Measurements from ENCODE around the gene PLS1.
"Not testable (repeated sequence)": the region's sequence is repeated elsewhere in the genome, so short reads cannot be mapped to it uniquely, and the experiment has no call there.

PLS1 gene

DNA sequence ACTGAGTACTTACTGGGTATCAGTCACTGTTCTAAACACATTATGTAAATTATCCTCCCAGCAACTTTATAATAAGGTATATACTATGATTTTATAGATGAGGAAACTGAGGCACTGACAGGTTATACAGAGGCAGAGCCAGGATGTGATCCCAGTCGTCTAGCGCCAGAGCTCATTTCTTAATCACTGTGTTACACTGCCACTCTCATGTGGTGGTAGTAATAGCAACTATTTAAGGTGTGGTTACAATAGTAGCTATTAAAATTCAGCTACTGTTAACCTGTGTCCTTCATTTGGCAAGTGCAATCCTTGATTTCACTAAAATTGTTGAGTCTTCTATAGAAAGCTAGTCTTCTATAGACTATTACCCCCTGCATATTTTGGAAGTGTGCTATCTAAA is 84.5 kb downstream of the PLS1 start:
- in situ Hi-C loops (cut with HindIII; ENCODE audit: low sequenced_read_pairs) = no loop called here

DNA sequence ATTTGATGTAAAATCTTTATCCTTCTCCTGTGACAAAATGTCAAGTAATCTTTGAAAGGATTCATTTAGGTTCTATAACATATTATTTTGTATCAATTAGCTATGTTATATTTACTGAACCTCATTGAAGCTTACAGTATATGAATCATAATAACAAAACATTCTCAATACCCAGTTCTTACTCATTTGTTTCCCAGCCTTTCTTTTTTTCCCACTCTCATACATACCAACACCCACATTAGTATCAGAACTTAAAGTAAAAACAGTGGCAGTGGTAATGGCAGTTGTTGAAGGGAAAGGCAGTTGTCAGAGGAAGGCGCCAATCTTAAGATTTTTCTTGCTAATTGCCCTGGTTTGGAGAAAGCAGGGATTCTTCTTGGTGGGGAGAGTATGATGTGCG is 94.4 kb downstream of the PLS1 start:
- in situ Hi-C loops (cut with HindIII; ENCODE audit: low sequenced_read_pairs) = no loop called here

DNA sequence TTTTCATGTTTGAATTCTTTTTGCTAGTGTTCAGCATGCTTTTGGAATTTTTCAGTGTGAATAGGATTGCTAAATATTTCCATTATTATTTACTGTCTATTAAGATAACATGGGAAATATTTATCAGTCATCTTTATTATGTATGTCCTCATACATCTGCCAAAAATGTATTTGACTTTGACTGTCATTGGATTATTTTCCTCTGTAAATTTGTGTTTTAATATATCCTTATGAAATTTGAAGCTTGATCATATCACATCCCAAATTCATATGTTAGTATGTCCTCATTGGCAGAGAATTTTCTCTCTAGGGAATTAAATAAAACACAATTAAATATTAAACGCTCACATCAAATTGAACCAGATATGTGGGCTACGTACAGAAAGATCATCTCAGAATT is 95.3 kb downstream of the PLS1 start:
- in situ Hi-C loops (cut with HindIII; ENCODE audit: low sequenced_read_pairs) = no loop called here

DNA sequence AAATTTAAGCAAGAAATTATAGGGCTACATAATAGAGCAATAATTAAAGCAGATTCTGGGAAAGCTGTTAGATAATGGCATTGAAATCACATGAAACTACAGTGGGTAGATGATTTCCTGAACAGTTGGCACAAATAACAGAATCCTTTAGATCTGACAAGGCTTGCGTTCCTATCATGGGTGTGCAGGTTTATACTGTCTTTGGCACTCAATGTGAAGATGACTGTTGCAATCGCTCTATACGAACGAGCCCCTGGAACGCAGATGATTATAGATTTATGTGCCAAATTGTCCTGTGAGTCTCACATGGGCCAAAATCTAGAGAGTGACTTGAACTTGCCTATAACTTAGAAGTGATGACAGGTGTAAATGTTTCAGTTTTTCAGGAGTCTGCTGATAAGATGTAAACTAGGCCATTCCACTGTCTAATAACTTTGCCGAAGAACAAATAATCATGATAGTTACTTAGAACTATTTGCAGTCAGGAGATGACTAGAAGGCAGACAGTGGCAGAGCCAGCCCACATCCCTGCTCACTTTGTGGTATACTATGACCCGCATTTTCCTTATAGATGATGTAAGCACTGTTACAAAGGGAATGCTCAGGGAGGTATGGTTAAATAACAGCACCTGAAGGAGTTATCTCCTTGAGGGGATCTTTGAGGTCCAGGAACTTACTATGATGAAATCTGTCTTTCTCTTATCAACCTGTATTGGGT is 97.1 kb downstream of the PLS1 start:
- in situ Hi-C loops (cut with HindIII; ENCODE audit: low sequenced_read_pairs) = no loop called here

DNA sequence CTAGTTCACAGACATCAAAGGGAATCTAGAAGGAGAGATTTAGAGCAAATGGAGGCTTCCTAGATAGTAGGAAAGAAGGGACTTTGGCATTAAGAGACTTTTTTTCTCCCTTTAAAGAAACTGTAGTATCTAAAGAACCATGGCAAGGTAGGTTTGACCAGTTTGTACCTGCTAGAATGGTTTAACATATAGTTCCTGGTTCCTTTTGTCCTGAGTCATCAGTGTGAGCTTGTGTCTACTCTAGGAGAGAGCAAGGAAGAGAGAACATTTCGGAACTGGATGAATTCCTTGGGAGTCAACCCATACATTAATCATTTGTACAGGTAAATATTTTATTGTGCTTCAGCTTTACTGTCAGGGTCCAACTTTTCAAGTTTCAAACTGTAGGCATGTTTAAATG is 98.0 kb downstream of the PLS1 start:
- in situ Hi-C loops (cut with HindIII; ENCODE audit: low sequenced_read_pairs) = no loop called here

DNA sequence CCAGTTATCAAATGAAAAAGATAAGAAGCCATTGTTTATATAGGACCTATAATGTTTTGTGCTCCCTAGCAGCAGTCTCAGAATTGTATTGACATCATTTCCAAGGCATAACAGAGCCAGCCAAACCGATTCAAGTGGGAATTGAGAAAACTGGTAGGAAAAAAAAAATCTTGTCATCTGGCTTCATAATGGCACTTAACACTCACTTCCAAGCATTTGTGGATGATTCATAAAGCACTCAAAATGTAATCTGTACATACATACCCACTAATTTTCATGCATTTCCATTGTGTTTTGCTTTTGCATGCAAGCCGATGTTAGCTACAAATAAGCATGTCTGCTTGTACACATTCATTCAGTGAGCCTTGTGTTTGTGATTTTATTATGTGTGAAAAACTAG is 109.0 kb downstream of the PLS1 start:
- in situ Hi-C loops (cut with HindIII; ENCODE audit: low sequenced_read_pairs) = loop anchor here (5.0 kb wide), 2 partner anchors 37 to 107 kb away; no protein-coding TSS in a partner anchor

DNA sequence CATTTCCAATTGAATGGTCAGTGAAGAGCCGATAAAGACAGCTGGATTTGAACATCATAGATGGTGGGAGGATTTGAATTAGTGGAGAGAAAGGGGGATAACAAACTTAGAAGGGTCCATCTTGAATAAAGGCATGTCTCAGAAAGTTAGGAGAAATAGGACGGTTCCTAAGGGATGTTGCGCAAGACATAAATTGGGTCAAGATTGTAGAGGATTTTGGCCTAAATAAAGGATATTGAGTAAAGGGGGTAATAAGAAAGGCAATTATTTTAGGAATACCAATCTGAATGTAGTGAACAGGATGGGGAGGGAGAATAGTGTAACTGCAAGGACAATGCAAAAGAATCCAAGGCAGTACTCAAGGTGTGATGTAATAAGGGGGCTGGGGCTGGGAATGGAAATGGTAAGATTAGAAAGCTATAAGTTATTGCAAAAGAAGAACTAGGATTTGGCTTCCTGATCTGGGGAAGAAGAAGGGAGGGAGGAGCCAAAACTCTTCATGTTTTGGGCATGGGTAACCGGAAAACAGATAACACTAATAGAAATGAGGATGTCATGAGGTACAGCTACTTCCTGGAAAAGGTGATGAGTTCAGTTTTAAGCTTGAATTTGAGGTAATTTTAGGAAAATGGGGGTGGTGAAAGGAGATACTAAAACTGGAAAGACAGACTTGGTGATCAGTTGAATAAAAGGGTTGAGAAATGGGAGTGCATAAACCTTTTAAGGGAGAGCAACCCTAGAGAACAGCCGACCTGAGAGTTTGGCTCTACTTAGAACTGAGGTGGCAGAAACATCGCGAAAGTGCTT is 110.3 kb downstream of the PLS1 start:
- in situ Hi-C loops (cut with HindIII; ENCODE audit: low sequenced_read_pairs) = loop anchor here (5.0 kb wide), 2 partner anchors 36 to 106 kb away; no protein-coding TSS in a partner anchor

DNA sequence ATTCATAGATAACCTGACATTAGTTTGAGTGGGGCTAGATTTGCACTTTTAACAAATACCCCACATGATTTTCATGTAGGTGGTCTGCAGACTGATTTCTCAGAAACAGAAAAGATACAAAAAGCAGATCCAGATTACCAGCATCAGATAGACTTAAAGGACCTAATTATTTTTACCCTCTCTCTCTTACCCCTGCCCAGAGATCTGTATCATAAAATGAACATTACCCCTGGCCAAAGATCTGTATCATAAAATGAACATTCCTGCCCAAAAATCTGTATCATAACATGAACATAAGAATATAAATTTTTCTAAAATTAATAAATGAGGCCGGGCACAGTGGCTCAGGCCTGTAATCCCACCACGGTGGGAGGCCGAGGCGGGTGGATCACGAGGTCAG is 113.0 kb downstream of the PLS1 start:
- in situ Hi-C loops (cut with HindIII; ENCODE audit: low sequenced_read_pairs) = loop anchor here (5.0 kb wide), 2 partner anchors 33 to 103 kb away; no protein-coding TSS in a partner anchor

DNA sequence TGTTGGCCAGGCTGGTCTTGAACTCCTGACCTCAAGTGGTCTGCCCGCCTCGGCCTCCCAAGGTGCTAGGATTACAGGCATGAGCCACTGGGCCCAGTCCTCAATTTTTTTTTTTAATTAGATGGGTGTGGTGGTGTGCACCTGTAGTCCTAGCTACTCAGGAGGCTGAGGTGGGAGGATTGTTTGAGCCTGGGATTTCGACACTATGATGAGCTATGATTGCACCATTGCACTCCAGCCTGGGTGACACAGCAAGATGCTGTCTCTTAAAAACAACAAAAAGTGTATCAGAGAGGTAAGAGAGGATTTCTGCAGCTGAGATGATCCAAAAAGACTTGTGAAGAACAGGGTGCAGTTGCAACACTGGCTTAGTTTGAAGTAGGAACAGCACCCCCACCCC is 118.7 kb downstream of the PLS1 start:
- in situ Hi-C loops (cut with HindIII; ENCODE audit: low sequenced_read_pairs) = not testable (repeated sequence)

DNA sequence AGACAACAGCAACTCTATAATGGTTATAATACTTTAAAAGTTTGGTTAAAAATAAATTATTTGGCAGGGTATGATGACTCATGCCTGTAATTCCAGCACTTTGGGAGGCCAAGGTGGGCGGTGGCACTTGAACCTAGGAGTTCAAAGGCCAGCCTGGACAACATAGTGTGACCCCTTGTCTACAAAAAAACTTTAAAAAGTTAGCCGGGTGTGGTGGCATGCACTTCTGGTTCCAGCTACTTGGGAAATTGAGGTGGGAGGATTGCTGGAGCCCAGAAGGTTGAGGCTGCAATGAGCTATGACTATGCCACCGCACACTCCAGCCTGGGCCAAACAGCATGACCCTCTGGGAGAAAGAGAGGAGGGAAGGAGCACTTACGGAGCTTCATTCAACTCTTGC is 119.9 kb downstream of the PLS1 start:
- in situ Hi-C loops (cut with HindIII; ENCODE audit: low sequenced_read_pairs) = no loop called here

DNA sequence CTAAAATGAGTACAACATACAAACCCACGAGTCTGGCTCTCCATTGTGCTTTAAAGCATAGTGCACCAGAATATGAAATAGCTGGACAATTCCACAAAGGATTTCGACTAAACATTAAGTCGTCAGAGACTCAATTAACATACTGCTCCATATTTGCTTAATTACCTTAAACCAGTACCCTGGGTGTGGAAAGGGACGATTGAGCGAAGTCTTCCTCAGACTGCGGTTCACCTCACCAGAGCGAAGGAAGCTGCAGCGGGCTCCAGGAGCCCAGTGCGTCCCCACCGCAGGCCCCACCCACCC is 127.4 kb downstream of the PLS1 start:
- in situ Hi-C loops (cut with HindIII; ENCODE audit: low sequenced_read_pairs) = no loop called here

DNA sequence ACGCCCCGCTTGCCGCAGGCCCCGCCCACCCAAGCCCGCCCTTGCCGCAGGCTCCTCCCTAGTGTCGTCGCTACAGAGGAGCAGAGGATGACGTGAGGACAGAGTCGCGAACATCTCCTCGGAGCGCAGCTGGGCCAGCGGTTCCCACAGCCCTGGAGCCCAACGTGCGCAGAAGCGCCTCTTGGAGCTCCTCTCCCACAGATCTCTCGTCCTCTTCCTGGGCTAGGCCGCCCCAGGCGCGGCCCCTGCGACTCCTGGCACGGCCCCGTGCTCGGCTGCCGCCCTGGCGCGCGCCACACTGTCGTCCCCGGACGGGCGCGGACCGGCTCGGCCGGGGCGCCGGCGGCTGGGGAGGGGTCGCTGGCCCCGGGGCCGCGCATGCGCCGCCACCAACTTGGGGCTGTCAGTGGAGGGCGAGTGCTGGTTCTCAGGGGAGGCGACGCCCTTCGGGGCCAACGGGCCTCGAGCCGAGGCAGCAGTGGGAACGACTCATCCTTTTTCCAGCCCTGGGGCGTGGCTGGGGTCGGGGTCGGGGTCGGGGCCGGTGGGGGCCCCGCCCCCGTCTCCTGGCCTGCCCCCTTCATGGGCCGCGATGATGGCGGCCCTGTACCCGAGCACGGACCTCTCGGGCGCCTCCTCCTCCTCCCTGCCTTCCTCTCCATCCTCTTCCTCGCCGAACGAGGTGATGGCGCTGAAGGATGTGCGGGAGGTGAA is 127.9 kb downstream of the PLS1 start, which contains the start of gene TRPC1:
Gene TRPC1, plus strand, starts transcription at position 67 of the 714 bp plus-strand sequence. Its CDS starts 526 bp downstream, at position 593.
- in situ Hi-C loops (cut with HindIII; ENCODE audit: low sequenced_read_pairs) = no loop called here

DNA sequence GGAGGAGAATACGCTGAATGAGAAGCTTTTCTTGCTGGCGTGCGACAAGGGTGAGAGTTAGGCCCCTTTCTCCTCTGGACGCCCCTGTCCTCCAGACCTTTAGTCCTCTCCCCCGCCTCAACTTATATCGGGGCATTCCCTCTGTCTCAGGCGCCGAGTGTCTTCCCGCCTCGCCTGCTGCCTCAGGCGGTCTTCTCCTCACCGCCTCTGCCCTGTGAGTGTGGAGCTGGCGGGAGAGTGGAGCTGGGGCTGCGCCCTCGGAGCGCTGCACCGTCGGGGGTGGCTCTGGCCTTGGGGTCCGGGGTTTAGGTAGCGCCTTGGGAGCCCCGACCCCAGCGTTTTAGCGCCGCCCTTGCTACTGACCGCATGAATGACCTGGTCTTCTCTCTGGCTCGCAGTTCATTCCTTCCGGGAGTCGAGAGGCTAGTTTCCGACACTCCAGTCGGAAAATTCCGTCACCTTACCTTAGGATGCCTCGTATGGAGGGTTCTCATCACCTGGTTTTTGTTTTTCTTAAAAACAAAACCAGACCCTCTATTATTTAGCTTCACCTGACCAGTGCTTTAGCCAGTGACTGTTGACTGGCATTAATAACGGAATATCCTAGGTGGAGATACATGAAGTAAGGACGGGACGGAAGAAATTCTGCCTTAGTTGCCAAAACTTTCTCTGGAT is 128.6 kb downstream of the PLS1 start:
- in situ Hi-C loops (cut with HindIII; ENCODE audit: low sequenced_read_pairs) = no loop called here

DNA sequence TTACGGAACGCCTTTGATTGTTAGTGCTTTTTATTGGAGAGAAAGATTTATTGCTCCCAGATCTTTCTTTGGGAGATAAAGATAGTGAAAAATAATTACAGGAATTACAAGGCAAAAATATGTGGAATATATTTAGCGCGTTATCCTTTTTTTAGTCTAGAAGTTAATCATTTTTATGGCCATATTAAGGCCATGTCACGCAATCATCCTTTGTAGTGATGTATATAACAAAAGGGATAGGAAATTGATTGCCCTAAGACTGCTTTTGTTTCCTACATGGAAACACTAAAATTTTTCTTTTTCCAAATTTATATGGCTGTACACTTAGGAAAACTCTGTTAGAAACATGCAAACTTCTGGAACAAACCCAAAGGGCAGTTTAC is 129.2 kb downstream of the PLS1 start:
- in situ Hi-C loops (cut with HindIII; ENCODE audit: low sequenced_read_pairs) = no loop called here

DNA sequence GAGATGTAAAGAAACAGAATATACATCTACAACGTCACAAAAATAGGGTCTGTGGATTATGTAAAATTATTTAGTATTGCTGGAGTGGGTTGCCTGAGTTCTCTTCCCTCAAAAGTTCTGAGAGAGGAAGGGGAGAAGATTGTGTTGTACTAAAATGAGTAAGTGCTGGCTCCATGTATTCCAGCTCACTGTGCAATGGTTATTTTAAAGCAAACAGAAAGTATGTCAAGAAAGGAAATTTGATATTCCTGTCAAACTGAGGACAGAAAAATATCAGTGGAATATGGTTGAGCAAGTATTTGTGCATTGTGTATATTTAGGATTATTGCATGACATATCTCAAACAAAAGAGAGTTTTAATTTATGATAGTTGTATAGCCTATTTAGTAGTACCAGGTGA is 129.8 kb downstream of the PLS1 start:
- in situ Hi-C loops (cut with HindIII; ENCODE audit: low sequenced_read_pairs) = no loop called here

DNA sequence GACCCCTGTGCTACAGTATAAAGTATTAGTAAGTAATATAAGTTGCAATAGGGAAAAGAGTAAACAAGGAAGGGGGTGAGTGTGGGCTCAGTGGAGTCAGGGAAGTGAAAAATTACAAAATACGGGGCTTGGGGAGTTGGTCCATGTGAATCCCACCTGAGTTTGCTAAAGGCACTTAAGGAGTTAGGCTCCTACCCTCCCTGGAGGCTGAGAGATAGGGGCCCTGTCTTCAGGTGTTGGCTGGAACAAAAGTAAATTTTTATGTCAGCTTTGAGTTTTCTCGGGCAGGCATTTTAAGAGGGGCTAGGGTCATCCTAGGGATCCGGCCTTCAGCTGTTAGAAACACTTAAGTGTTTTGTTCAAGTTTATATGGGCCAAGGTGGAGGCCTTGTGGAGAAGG is 135.9 kb downstream of the PLS1 start:
- in situ Hi-C loops (cut with HindIII; ENCODE audit: low sequenced_read_pairs) = loop anchor here (5.0 kb wide), 1 partner anchor 70 kb away; no protein-coding TSS in a partner anchor

DNA sequence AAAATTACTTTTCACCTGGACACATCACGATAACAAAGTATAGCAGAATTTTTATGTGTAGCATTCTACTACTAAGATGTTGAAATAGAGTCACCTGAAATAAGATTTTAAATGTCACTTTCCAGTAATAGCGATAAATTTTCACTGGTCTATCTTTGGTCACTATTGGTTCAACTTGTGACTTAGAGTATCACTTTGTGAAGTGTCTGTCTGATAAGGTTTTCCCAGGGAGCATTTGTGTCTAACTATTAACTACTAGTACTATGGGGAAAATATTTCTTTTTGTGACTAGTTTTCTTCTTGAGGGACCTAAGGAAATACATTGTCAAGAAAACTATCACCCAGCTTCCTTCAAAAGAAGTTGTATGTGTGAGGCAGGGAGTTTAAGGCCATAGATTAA is 138.6 kb downstream of the PLS1 start:
- in situ Hi-C loops (cut with HindIII; ENCODE audit: low sequenced_read_pairs) = loop anchor here (5.0 kb wide), 1 partner anchor 67 kb away; no protein-coding TSS in a partner anchor

DNA sequence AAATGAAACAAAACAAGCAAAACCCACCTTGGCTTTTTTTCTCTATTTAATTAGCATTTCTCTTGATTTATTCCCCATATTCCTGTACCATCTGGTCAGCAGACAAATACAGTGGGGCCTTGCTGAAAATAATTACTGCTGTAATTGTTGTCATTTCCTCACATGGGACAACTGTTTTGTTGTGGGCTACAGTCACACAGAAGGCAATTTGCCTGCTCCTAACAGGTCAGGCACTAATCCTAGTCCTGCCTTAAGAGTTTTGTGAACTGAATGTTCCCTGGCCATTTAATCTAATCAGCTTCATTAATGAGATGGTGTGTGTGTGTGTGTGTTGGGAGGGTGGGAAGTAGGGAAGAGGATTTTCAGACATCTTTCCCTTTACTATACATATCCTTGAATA is 139.3 kb downstream of the PLS1 start:
- in situ Hi-C loops (cut with HindIII; ENCODE audit: low sequenced_read_pairs) = no loop called here

DNA sequence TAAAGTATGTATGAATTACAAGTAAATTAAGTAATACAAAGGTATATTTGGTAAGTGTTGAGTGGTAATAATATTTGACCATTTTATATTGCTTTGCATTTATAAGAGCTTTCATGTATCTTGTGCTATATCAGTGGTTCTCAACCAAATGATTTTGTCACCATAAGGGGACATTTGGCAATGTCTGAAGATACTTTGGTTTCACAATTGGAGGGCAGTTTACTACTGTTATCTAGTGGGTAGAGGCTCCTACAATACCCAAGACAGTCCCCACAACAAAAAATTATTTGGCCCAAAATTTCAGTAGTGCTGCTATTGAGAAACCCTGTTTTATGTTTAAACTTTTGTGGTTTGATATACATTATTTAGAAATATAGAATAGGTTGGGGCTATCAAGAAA is 142.2 kb downstream of the PLS1 start:
- in situ Hi-C loops (cut with HindIII; ENCODE audit: low sequenced_read_pairs) = no loop called here

DNA sequence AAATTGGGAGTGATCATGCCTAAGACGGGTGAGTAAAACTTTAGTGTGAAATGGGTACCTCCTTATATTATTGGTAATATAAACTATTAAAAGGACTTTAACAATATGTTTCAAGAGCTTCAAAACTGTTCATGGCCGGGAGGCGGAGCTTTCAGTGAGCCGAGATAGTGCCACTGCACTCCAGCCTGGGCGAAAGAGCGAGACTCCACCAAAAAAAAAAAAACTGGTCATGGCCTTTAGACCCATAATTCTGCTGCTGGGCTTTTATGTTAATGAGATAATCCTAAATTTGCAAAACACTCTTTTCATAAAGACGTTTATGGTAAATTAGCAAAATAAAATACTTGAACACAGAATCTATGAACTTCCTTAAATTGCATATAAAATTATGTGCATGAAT is 150.5 kb downstream of the PLS1 start:
- in situ Hi-C loops (cut with HindIII; ENCODE audit: low sequenced_read_pairs) = no loop called here

DNA sequence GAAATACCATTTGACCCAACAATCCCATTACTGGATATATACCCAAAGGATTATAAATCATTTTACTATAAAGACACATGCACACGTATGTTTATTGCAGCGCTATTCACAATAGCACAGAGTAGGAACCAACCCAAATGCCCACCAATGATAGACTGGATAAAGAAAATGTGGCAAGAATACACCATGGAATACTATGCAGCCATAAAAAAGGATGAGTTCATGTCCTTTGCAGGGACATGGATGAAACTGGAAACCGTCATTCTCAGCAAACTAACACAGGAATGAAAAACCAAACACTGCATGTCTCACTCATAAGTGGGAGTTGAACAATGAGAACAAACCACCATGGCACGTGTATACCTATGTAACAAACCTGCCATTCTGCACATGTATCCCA is 154.3 kb downstream of the PLS1 start:
- in situ Hi-C loops (cut with HindIII; ENCODE audit: low sequenced_read_pairs) = not testable (repeated sequence)

Measured in endothelial cell of hepatic sinusoid (primary cell).